Heart right ventricle (tissue), 16 donors: ENCODE measurements around the gene AGBL4. TPM values are rescaled to one million over a fixed set of nuclear protein-coding genes. Genes with fewer than 3 reads are reported as not detected.

Experiments used
- ATAC-seq, 8 donors: fragments of 200-7000 bp; cut with Tn5 transposase; one replicate each; pipeline ENCODE4 v1.9.1; 2020; ENCODE audit warnings: mild to moderate bottlenecking in 8 of 8, moderate library complexity in 8 of 8, moderate number of reproducible peaks in 1 of 8
- DNase-seq, 2 donors: peaks; one replicate each; pipeline ENCODE4 v3.0.0-alpha.2; 2020
- H3K27ac ChIP-seq, 10 donors: fragments of 200-600 bp; sonication (generic) in 2 of 10; one replicate each; pipeline versions ENCODE4 v1.5.0 to v1.8.0; 2020 to 2022; ENCODE audit warnings: mild to moderate bottlenecking in 3 of 10
- H3K27me3 ChIP-seq, 7 donors: fragments of 200-600 bp; one replicate each; pipeline ENCODE4 v1.8.0; 2021 to 2022; ENCODE audit warnings: mild to moderate bottlenecking in 2 of 7
- H3K36me3 ChIP-seq, 9 donors: fragments of 200-600 bp; sonication (generic) in 1 of 9; one replicate each; pipeline versions ENCODE4 v1.5.0 to v1.8.0; 2020 to 2022; ENCODE audit warnings: mild to moderate bottlenecking in 2 of 9
- H3K4me1 ChIP-seq, 9 donors: fragments of 200-600 bp; sonication (generic) in 1 of 9; one replicate each; pipeline versions ENCODE4 v1.5.0 to v1.8.0; 2020 to 2022; ENCODE audit warnings: mild to moderate bottlenecking in 4 of 9
- H3K4me3 ChIP-seq, 10 donors: fragments of 200-600 bp; sonication (generic) in 2 of 10; one replicate each; pipeline versions ENCODE4 v1.5.0 to v1.8.0; 2020 to 2022; ENCODE audit warnings: mild to moderate bottlenecking in 7 of 10, moderate library complexity in 2 of 10
- H3K9me3 ChIP-seq, 11 donors: fragments of 200-600 bp in 10 of 11; sonication (generic) in 2 of 11; one replicate each; pipeline versions ENCODE4 v1.5.0 to v1.8.0; 2013 to 2022; ENCODE audit warnings: mild to moderate bottlenecking in 2 of 11, control low read depth in 1 of 11, moderate library complexity in 1 of 11
- WGBS, 2 donors: extraction: QIAGEN DNeasy Blood & Tissue Kit; methylation state at CpG; one replicate each; pipeline ENCODE4 v1.1.7; 2013; ENCODE audit warnings: inconsistent platforms in 1 of 2; 5-methylcytosine and 5-hydroxymethylcytosine counted together
- intact Hi-C, 10 donors: fragments of 100-400 bp; cut with DNase I; formaldehyde crosslinking; loops; one replicate each; pipeline versions ENCODE4 v1.11.1 to v1.14.2; 2022
- polyA plus RNA-seq, 2 donors: library from polyadenylated mRNA; stranded (reverse); fragments of 200-250 nt; gene quantifications; one replicate each; pipeline ENCODE4 v1.2.3, GENCODE V29; 2013
- total RNA-seq, 10 donors: library from RNA; stranded (reverse); fragmentation: NEBNext Ultra II Directional in 3 of 10; extraction: Animal tissue kit (Norgen Biotek cat#: 25700) in 3 of 10; gene quantifications; one replicate each; pipeline versions ENCODE4 v1.2.1 to v1.2.4, GENCODE V29; 2021 to 2023
- TF ChIP-seq, protein P1 (sequence below), 9 donors: fragments of 200-600 bp; sonication (generic) in 2 of 9; IDR thresholded peaks; one replicate each; pipeline versions ENCODE4 v1.5.0 to v1.8.0; 2021 to 2022; ENCODE audit warnings: antibody characterized with exemption in 9 of 9, mild to moderate bottlenecking in 5 of 9, moderate library complexity in 1 of 9
- donor health status: Arrhythmogenic right ventricular cardiomyopathy.
- donor health status: ischemic (EF 13 %, LVEDD 7.1; RV severe dilation, severe dysfunction).
- donor health status: healthy with polysubstance abuse.
- donor health status: DM: no; HTN: yes; CAD: no.
- donor health status: DM: no; HTN: no; CAD: no.
- donor health status: ischemic (EF 25% LVEDD 6.9; RV normal size, moderate dysfunction).
- donor health status: ischemic (EF 25% LVEDD 5.7; RV mildly dilated, moderate dysfunction).
- donor health status: healthy.
- donor health status: DM: yes; HTN: yes; CAD: no.
- donor health status: Ischemic cardiomyopathy.
- donor health status: ischemic (EF 35%, LVEDD 5.7; RV mildly dilated, moderate dysfunction).
- donor health status: nonischemic (EF 11% LVEDD 7.7; RV severe dilation, severe dysfunction).
- donor health status: DM: yes; HTN: yes; CAD: no.
- donor health status: PGD.
- donor health status: ischemic (EF 29% LVEDD 5.4; RV normal size, mild dysfunction).
- donor health status: nonischemic (EF 23%, LVEDD 6.1; RV moderate dilation, normal function).

Gene AGBL4
- total and polyA plus RNA-seq, 12 donors, result 0.04 to 0.93 (median 0.46) TPM; not detected in 2

DNA sequence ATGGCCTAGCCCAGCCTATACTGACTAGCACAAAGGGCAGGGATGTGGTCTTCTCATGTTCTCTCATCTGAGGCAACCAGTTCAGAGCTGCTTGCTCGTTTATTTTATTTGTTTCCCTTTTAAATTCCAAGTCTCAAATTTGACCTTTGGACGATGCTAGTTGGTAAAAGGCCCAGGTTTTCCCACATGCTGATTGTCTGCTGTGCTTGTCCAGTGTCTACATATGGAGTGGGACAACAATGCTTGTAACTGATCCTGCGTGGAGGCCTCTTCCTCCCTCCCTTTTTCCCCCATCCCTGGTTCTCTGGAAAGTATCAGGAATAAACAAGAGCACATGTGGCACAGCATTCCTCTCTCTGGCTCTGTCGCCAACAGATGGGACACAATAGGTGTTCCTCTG, 1213.0 kb downstream of the AGBL4 start:
- no peak overlapping the region for H3K4me3 ChIP-seq
- peaks cover 0 to 1% (median 0%) of the 10 kb centered on the region in 7 donors for H3K27me3 ChIP-seq
- WGBS, 2 donors, result 66 to 71% methylated on average over 4 of the region's 4 CpGs
- intact Hi-C loops, result loop anchor here in 5 of 10 donors (10.0 kb wide), 5 partner anchors 106 to 256 kb away; no protein-coding TSS in a partner anchor
- no peaks in the 10 kb centered on the region for H3K36me3 ChIP-seq
- no peak overlapping the region for H3K27ac ChIP-seq
- H3K4me1 ChIP-seq, result no peaks in the 10 kb centered on the region
- TF ChIP-seq, protein P1, sequence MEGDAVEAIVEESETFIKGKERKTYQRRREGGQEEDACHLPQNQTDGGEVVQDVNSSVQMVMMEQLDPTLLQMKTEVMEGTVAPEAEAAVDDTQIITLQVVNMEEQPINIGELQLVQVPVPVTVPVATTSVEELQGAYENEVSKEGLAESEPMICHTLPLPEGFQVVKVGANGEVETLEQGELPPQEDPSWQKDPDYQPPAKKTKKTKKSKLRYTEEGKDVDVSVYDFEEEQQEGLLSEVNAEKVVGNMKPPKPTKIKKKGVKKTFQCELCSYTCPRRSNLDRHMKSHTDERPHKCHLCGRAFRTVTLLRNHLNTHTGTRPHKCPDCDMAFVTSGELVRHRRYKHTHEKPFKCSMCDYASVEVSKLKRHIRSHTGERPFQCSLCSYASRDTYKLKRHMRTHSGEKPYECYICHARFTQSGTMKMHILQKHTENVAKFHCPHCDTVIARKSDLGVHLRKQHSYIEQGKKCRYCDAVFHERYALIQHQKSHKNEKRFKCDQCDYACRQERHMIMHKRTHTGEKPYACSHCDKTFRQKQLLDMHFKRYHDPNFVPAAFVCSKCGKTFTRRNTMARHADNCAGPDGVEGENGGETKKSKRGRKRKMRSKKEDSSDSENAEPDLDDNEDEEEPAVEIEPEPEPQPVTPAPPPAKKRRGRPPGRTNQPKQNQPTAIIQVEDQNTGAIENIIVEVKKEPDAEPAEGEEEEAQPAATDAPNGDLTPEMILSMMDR (IDR thresholded peaks at IDR 0.05), result no peak
- no peak for ATAC-seq
- no peaks in the 10 kb centered on the region for H3K9me3 ChIP-seq
- no peak for DNase-seq

DNA sequence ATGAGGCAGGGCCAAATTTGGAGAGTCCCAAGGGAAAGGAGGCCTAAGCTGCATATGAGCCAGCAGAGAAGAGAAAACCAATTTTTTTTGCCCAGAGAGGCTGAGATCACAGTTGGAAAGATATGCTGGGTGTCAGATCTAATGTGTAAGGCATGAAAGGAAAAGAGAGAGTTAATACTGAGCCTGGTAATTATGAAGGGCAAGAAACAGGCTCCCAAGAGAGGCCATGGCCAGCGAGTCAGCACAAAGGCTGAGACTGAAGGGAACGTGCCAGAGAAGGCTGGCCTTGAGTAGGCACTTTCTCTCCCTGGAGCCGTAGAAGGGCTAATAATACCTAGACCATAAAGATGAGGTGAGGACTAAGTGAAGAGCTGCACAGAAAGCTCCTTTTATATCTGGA, 1215.3 kb downstream of the AGBL4 start:
- ATAC-seq, result no peak
- TF ChIP-seq, protein P1 (IDR thresholded peaks at IDR 0.05), result no peak
- no peak overlapping the region for H3K27ac ChIP-seq

DNA sequence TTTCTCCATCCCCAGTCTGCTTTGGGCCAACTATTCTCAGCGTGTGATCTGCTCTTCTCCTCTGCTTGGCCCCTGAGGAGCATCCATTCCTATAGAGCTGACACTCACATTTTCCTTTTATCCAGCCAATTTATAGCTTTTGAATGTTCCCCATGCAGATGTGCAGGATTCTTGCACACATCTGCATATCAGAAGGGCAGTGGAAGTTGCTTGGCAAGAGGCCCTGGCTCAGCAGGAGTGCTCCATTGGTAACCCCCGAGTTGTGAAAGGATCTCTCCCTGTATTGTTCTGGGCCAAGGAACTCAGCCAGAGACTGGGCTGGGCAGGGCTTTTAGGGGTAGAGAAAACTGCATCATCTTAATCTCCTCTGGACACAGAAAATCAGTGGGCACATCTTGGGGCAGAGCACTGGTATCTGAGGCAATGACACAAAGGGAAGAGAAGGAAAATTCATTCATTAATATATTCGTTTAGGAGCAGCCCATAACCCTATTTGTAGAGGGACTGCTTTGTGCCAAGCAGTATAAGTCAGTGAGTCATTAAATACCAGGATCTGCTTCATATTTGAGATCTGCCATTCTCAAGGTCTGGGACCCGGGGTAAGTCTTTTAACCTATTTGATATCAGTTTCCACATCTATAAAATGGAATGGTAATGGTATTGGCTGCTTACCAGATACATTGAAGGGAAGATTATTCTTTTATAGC, 1216.0 kb downstream of the AGBL4 start:
- Histone ChIP-seq H3K27ac (no peak overlapping the region), H3K36me3 (no peaks in the 10 kb centered on the region), H3K4me1 (no peaks in the 10 kb centered on the region), H3K27me3 (peaks cover 0 to 23% (median 0%) of the 10 kb centered on the region in 7 donors), H3K9me3 (no peaks in the 10 kb centered on the region), H3K4me3 (no peak overlapping the region)
- TF ChIP-seq, protein P1 (IDR thresholded peaks at IDR 0.05), result no peak
- ATAC-seq (no peak), DNase-seq (no peak)
- intact Hi-C loops, result loop anchor here in 1 of 10 donors (10.0 kb wide), 1 partner anchor 233 kb away; no protein-coding TSS in a partner anchor
- WGBS, 2 donors, result 55 to 64% methylated on average over 4 of the region's 4 CpGs

More for the DNA sequence above, 1215.3 kb downstream of the AGBL4 start:
- H3K27me3 ChIP-seq, result peaks cover 0 to 15% (median 0%) of the 10 kb centered on the region in 7 donors
- H3K4me3 ChIP-seq, result no peak overlapping the region
- no peaks in the 10 kb centered on the region for H3K9me3 ChIP-seq
- WGBS, 2 donors, result 58 to 65% methylated on average over 3 of the region's 3 CpGs
- no peaks in the 10 kb centered on the region for H3K36me3 ChIP-seq
- intact Hi-C loops, result loop anchor here in 1 of 10 donors (10.0 kb wide), 1 partner anchor 234 kb away; no protein-coding TSS in a partner anchor
- H3K4me1 ChIP-seq, result no peaks in the 10 kb centered on the region
- DNase-seq, result no peak

DNA sequence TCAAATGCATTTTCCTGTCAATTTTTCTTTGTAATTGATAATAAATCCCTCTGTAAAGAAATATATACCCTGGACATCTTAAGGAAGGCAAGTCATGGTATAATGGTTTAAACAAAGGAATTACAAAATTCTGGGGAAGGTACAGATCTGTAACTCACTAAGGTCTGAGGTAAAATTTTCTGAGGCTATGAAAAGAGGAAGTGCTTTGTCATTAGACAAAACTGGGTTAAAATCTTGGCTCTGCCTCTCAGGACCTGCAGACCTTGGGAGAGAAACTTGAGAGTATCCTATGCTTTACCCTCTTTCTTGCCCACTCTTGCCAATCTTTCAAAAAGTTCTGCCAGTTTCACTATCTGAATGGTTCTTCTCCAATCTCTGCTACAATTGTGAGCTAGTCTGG, 1220.3 kb downstream of the AGBL4 start:
- peaks cover 0 to 40% (median 7%) of the 10 kb centered on the region in 7 donors for H3K27me3 ChIP-seq
- H3K27ac ChIP-seq, result no peak overlapping the region
- H3K9me3 ChIP-seq, result no peaks in the 10 kb centered on the region
- intact Hi-C loops, result loop anchor here in 1 of 10 donors (10.0 kb wide), 1 partner anchor 229 kb away; no protein-coding TSS in a partner anchor
- no peaks in the 10 kb centered on the region for H3K36me3 ChIP-seq
- no peaks in the 10 kb centered on the region for H3K4me1 ChIP-seq
- DNase-seq (no peak), ATAC-seq (no peak)
- TF ChIP-seq, protein P1 (IDR thresholded peaks at IDR 0.05), result no peak
- no peak overlapping the region for H3K4me3 ChIP-seq
